Measurements from ENCODE around the gene PSG2.
"Not testable (repeated sequence)": the region's sequence is repeated elsewhere in the genome, so short reads cannot be mapped to it uniquely, and the experiment has no call there.

PSG2 gene

GRCh38 chr19:43083721-43084120 is 1.2 kb upstream of the PSG2 start:
- H4K91ac ChIP-seq (ENCODE audit: low read depth, low read length, poor library complexity); H3K27ac ChIP-seq (replicated peaks; ENCODE audit: low read length); H3K4me3 ChIP-seq (ENCODE audit: low read length in 2 of 2); H3K4me2 ChIP-seq (ENCODE audit: insufficient read depth, low read length, poor library complexity, severe bottlenecking); H4K8ac ChIP-seq (ENCODE audit: low read depth, low read length); H3K79me1 ChIP-seq (ENCODE audit: low read depth, low read length); H3K4me1 ChIP-seq (ENCODE audit: control insufficient read depth in 2 of 2, insufficient read depth in 1 of 2, low read depth in 1 of 2, low read length in 2 of 2); H2AFZ ChIP-seq (ENCODE audit: low read length); H3K27me3 ChIP-seq (ENCODE audit: control insufficient read depth in 3 of 3, insufficient read depth in 3 of 3, low read depth in 1 of 3, low read length in 3 of 3); H3K36me3 ChIP-seq (replicated peaks in 1 of 2; ENCODE audit: control insufficient read depth in 2 of 2, insufficient read depth in 2 of 2, low read length in 2 of 2); DNase-seq (ENCODE audit: low spot score); H3K14ac ChIP-seq (ENCODE audit: low read length); H2AK5ac ChIP-seq (ENCODE audit: low read depth, low read length); H3K4ac ChIP-seq (ENCODE audit: low read length); H2BK5ac ChIP-seq (ENCODE audit: low read length); H2BK15ac ChIP-seq (ENCODE audit: low read length); H3K18ac ChIP-seq (ENCODE audit: low read length); H2BK12ac ChIP-seq (ENCODE audit: low read length); H2BK120ac ChIP-seq (ENCODE audit: low read depth, low read length); H3K9me3 ChIP-seq (replicated peaks in 1 of 2; ENCODE audit: control insufficient read depth in 2 of 2, insufficient read depth in 1 of 2, low read depth in 1 of 2, low read length in 2 of 2); H3K9ac ChIP-seq (ENCODE audit: low read depth, low read length, poor library complexity); H3K23ac ChIP-seq (ENCODE audit: low read depth, low read length, poor library complexity): not testable (repeated sequence)
- WGBS, 2 donors (ENCODE audit: extremely low coverage in 2 of 2, insufficient read length in 2 of 2, insufficient replicate concordance in 1 of 2) = no CpG with 5 or more reads among the region's 9 CpGs

DNA sequence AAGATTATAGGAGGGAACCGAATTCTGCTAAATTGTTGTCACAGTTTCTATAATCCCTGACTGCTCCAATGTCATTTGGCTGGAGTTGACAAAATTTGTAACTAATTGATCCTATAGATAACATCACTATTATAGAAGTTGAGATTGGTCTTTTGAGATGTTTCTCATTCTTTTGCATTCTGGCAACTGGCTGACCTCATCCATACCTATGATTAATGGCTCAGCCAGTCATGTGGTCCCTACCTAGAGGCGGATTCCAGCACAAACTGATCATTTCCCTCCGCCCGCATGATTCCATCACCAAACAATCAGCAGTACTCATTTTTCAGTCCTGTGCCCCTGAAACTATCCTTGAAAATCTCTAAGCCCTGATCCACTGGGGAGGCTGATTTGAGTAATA is 4.2 kb downstream of the PSG2 start:
- no peaks in the 10 kb centered on the region for H3K79me1 ChIP-seq (ENCODE audit: low read depth, low read length)
- no peak overlapping the region for H3K4ac ChIP-seq (ENCODE audit: low read length)
- no CpG with 5 or more reads among the region's 4 CpGs for WGBS, 2 donors (ENCODE audit: extremely low coverage in 2 of 2, insufficient read length in 2 of 2, insufficient replicate concordance in 1 of 2)
- no peak overlapping the region for H4K91ac ChIP-seq (ENCODE audit: low read depth, low read length, poor library complexity)
- no peak overlapping the region for H3K27ac ChIP-seq (replicated peaks; ENCODE audit: low read length)
- no peak overlapping the region for H4K8ac ChIP-seq (ENCODE audit: low read depth, low read length)
- no peak overlapping the region for H2BK120ac ChIP-seq (ENCODE audit: low read depth, low read length)
- H2BK12ac ChIP-seq (ENCODE audit: low read length) = no peak overlapping the region
- H2AK5ac ChIP-seq (ENCODE audit: low read depth, low read length) = no peak overlapping the region
- peaks cover 0 to 1% of the 10 kb centered on the region in 2 donors for H3K9me3 ChIP-seq (replicated peaks in 1 of 2; ENCODE audit: control insufficient read depth in 2 of 2, insufficient read depth in 1 of 2, low read depth in 1 of 2, low read length in 2 of 2)
- no peaks in the 10 kb centered on the region for H3K4me1 ChIP-seq (ENCODE audit: control insufficient read depth in 2 of 2, insufficient read depth in 1 of 2, low read depth in 1 of 2, low read length in 2 of 2)
- no peaks in the 10 kb centered on the region for H3K27me3 ChIP-seq (ENCODE audit: control insufficient read depth in 3 of 3, insufficient read depth in 3 of 3, low read depth in 1 of 3, low read length in 3 of 3)
- no peak overlapping the region for H3K23ac ChIP-seq (ENCODE audit: low read depth, low read length, poor library complexity)
- no peak overlapping the region for H2AFZ ChIP-seq (ENCODE audit: low read length)
- DNase-seq (ENCODE audit: low spot score) = no peak
- H3K4me3 ChIP-seq (ENCODE audit: low read length in 2 of 2) = no peak overlapping the region
- no peaks in the 10 kb centered on the region for H3K36me3 ChIP-seq (replicated peaks in 1 of 2; ENCODE audit: control insufficient read depth in 2 of 2, insufficient read depth in 2 of 2, low read length in 2 of 2)
- H3K14ac ChIP-seq (ENCODE audit: low read length) = no peak overlapping the region
- H2BK15ac ChIP-seq (ENCODE audit: low read length) = no peak overlapping the region
- H3K9ac ChIP-seq (ENCODE audit: low read depth, low read length, poor library complexity) = no peak overlapping the region
- H3K18ac ChIP-seq (ENCODE audit: low read length) = no peak overlapping the region
- H2BK5ac ChIP-seq (ENCODE audit: low read length) = no peak overlapping the region
- H3K4me2 ChIP-seq (ENCODE audit: insufficient read depth, low read length, poor library complexity, severe bottlenecking) = no peak overlapping the region

DNA sequence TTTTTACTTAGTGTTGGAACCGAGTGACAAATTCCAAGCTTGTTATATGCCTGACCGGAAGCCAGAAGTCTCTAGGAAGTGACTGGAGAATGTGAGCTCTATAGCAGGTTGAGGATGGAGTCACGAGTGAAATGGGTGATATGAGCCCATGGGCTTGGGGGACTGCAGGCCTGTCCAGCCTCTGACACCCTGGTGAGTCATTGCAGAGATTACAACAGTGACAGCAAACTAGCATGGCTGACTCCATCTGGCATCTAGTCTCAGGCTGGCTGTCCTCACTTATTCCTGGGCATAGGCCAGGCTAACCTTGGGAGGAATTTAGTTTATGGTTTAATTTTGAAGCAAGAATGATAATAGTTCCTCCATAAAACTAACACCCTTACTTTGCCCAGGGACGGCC is 4.6 kb downstream of the PSG2 start:
- H3K27me3 ChIP-seq (ENCODE audit: control insufficient read depth in 3 of 3, insufficient read depth in 3 of 3, low read depth in 1 of 3, low read length in 3 of 3); H3K18ac ChIP-seq (ENCODE audit: low read length); H3K36me3 ChIP-seq (replicated peaks in 1 of 2; ENCODE audit: control insufficient read depth in 2 of 2, insufficient read depth in 2 of 2, low read length in 2 of 2); H3K79me1 ChIP-seq (ENCODE audit: low read depth, low read length); H3K4ac ChIP-seq (ENCODE audit: low read length); H3K23ac ChIP-seq (ENCODE audit: low read depth, low read length, poor library complexity); H2AK5ac ChIP-seq (ENCODE audit: low read depth, low read length); H3K9ac ChIP-seq (ENCODE audit: low read depth, low read length, poor library complexity); H2BK5ac ChIP-seq (ENCODE audit: low read length); H4K8ac ChIP-seq (ENCODE audit: low read depth, low read length); H2AFZ ChIP-seq (ENCODE audit: low read length); H3K9me3 ChIP-seq (replicated peaks in 1 of 2; ENCODE audit: control insufficient read depth in 2 of 2, insufficient read depth in 1 of 2, low read depth in 1 of 2, low read length in 2 of 2); H3K4me2 ChIP-seq (ENCODE audit: insufficient read depth, low read length, poor library complexity, severe bottlenecking); H2BK15ac ChIP-seq (ENCODE audit: low read length); H3K4me3 ChIP-seq (ENCODE audit: low read length in 2 of 2); H2BK12ac ChIP-seq (ENCODE audit: low read length); H3K4me1 ChIP-seq (ENCODE audit: control insufficient read depth in 2 of 2, insufficient read depth in 1 of 2, low read depth in 1 of 2, low read length in 2 of 2); H3K27ac ChIP-seq (replicated peaks; ENCODE audit: low read length); H2BK120ac ChIP-seq (ENCODE audit: low read depth, low read length); DNase-seq (ENCODE audit: low spot score); H4K91ac ChIP-seq (ENCODE audit: low read depth, low read length, poor library complexity); H3K14ac ChIP-seq (ENCODE audit: low read length): not testable (repeated sequence)
- WGBS, 2 donors (ENCODE audit: extremely low coverage in 2 of 2, insufficient read length in 2 of 2, insufficient replicate concordance in 1 of 2) = no CpG with 5 or more reads among the region's 4 CpGs

GRCh38 chr19:43062418-43062817 is 20.1 kb downstream of the PSG2 start:
- H3K4me2 ChIP-seq (ENCODE audit: insufficient read depth, low read length, poor library complexity, severe bottlenecking); H2BK12ac ChIP-seq (ENCODE audit: low read length); H3K4me3 ChIP-seq (ENCODE audit: low read length in 2 of 2); H2BK120ac ChIP-seq (ENCODE audit: low read depth, low read length); H3K4me1 ChIP-seq (ENCODE audit: control insufficient read depth in 2 of 2, insufficient read depth in 1 of 2, low read depth in 1 of 2, low read length in 2 of 2); H3K79me1 ChIP-seq (ENCODE audit: low read depth, low read length); H3K36me3 ChIP-seq (replicated peaks in 1 of 2; ENCODE audit: control insufficient read depth in 2 of 2, insufficient read depth in 2 of 2, low read length in 2 of 2); H2AFZ ChIP-seq (ENCODE audit: low read length); H2AK5ac ChIP-seq (ENCODE audit: low read depth, low read length); H3K23ac ChIP-seq (ENCODE audit: low read depth, low read length, poor library complexity); H3K9ac ChIP-seq (ENCODE audit: low read depth, low read length, poor library complexity); H3K9me3 ChIP-seq (replicated peaks in 1 of 2; ENCODE audit: control insufficient read depth in 2 of 2, insufficient read depth in 1 of 2, low read depth in 1 of 2, low read length in 2 of 2); H2BK15ac ChIP-seq (ENCODE audit: low read length); H3K27me3 ChIP-seq (ENCODE audit: control insufficient read depth in 3 of 3, insufficient read depth in 3 of 3, low read depth in 1 of 3, low read length in 3 of 3); H3K27ac ChIP-seq (replicated peaks; ENCODE audit: low read length); H4K91ac ChIP-seq (ENCODE audit: low read depth, low read length, poor library complexity); H3K14ac ChIP-seq (ENCODE audit: low read length); H3K18ac ChIP-seq (ENCODE audit: low read length); H4K8ac ChIP-seq (ENCODE audit: low read depth, low read length); H2BK5ac ChIP-seq (ENCODE audit: low read length); H3K4ac ChIP-seq (ENCODE audit: low read length); DNase-seq (ENCODE audit: low spot score): not testable (repeated sequence)
- WGBS, 2 donors (ENCODE audit: extremely low coverage in 2 of 2, insufficient read length in 2 of 2, insufficient replicate concordance in 1 of 2) = no CpG with 5 or more reads among the region's 3 CpGs
